Hepatocyte (in vitro differentiated cells): ENCODE measurements around the gene THYN1. TPM values are rescaled to one million over a fixed set of nuclear protein-coding genes. Genes with fewer than 3 reads are reported as not detected.

Experiments
- polyA plus RNA-seq: library from polyadenylated mRNA; unstranded; fragments of >200 nt; fragmentation: Nextera tagmentation; extraction: Ambion mirVana; gene quantifications from 2 replicates; pipeline ENCODE4 v1.2.1, GENCODE V29; 2016
- total RNA-seq: library from RNA; depleted of rRNA; stranded (reverse); fragments of >200 nt; gene quantifications from 2 replicates; pipeline ENCODE4 v1.2.3, GENCODE V29; 2014

THYN1 gene
- total and polyA plus RNA-seq, 2 experiments from 2014 or later: 45.7 to 59.8 TPM

Other genes starting within 250 kb of the THYN1 start
- gene JAM3, start 184.3 kb downstream of the THYN1 start, total RNA-seq: 23.6 and 25.6 TPM in 2 replicates
- 20.3 and 24.7 TPM in 2 replicates for gene JAM3, start 184.3 kb downstream of the THYN1 start, polyA plus RNA-seq
- gene NCAPD3, start 29.4 kb downstream of the THYN1 start, total RNA-seq: 9.5 and 16.5 TPM in 2 replicates
- gene NCAPD3, start 29.4 kb downstream of the THYN1 start, polyA plus RNA-seq: 5.8 and 8.8 TPM in 2 replicates
- gene VPS26B, start 28.7 kb downstream of the THYN1 start, total RNA-seq: 25.7 and 28.2 TPM in 2 replicates
- 29.5 and 37.3 TPM in 2 replicates for gene VPS26B, start 28.7 kb downstream of the THYN1 start, polyA plus RNA-seq
- gene ACAD8, start 216 bp upstream of the THYN1 start, total RNA-seq: 18.9 and 22.6 TPM in 2 replicates
- 19.6 and 21.6 TPM in 2 replicates for gene ACAD8, start 216 bp upstream of the THYN1 start, polyA plus RNA-seq
- 0.17 TPM in 1 of 2 replicates, not detected in the other for gene GLB1L3, start 23.0 kb upstream of the THYN1 start, total RNA-seq
- not detected in 2 replicates for gene GLB1L3, start 23.0 kb upstream of the THYN1 start, polyA plus RNA-seq
- gene GLB1L2, start 78.6 kb upstream of the THYN1 start, total RNA-seq: 3.7 and 3.9 TPM in 2 replicates
- 3.3 and 7.1 TPM in 2 replicates for gene GLB1L2, start 78.6 kb upstream of the THYN1 start, polyA plus RNA-seq
- 0.17 and 0.20 TPM in 2 replicates for gene B3GAT1, start 158.9 kb upstream of the THYN1 start, total RNA-seq
- gene B3GAT1, start 158.9 kb upstream of the THYN1 start, polyA plus RNA-seq: 0.40 TPM in 1 of 2 replicates, not detected in the other